Ureter (tissue), 1 donor: ENCODE results near the gene RLN1. TPM values are rescaled to one million over a fixed set of nuclear protein-coding genes. Genes with fewer than 3 reads are reported as not detected.
"Not testable (repeated sequence)": the region's sequence is repeated elsewhere in the genome, so short reads cannot be mapped to it uniquely, and the experiment has no call there.

Experiments
- DNase-seq: peaks from one replicate; pipeline ENCODE4 v3.0.0-alpha.2; 2020; ENCODE audit warnings: low spot score
- total RNA-seq: library from RNA; stranded (reverse); gene quantifications from one replicate; pipeline ENCODE4 v1.2.4, GENCODE V29; 2023
- donor health status: DM: yes; HTN: yes; CAD: no.

Gene RLN1
- not detected for total RNA-seq

GRCh38 chr9:5338992-5339981 lies at the start of gene RLN1:
Gene RLN1 (minus strand): TSS chr9:5339876. CDS start chr9:5339746, 130 bp downstream.
- not testable (repeated sequence) for DNase-seq

- no peak for DNase-seq
These were observed 49.5 kb upstream of the RLN1 start for GRCh38 chr9:5389109-5389732.

- DNase-seq = no peak
These were observed 48.5 kb upstream of the RLN1 start for GRCh38 chr9:5388026-5388819.

- DNase-seq = no peak
These were observed 44.8 kb upstream of the RLN1 start for GRCh38 chr9:5384436-5384835.

- no peak for DNase-seq
These were observed 42.8 kb upstream of the RLN1 start for GRCh38 chr9:5382479-5382878.

- no peak for DNase-seq
These were observed 36.3 kb upstream of the RLN1 start for GRCh38 chr9:5375790-5376477.

GRCh38 chr9:5375091-5375490 lies 35.4 kb upstream of the RLN1 start:
- DNase-seq = no peak

GRCh38 chr9:5364294-5365024 lies 24.8 kb upstream of the RLN1 start:
- DNase-seq = no peak

- DNase-seq = no peak
These were observed 21.8 kb upstream of the RLN1 start for GRCh38 chr9:5361326-5362010.

GRCh38 chr9:5360341-5360740 lies 20.7 kb upstream of the RLN1 start:
- DNase-seq = no peak

- no peak for DNase-seq
These were observed 17.9 kb upstream of the RLN1 start for GRCh38 chr9:5357431-5358105.

- DNase-seq = no peak
These were observed 16.1 kb upstream of the RLN1 start for GRCh38 chr9:5355817-5356216.

- no peak for DNase-seq
These were observed 15.6 kb upstream of the RLN1 start for GRCh38 chr9:5355226-5355625.

GRCh38 chr9:5354184-5354583 lies 14.5 kb upstream of the RLN1 start:
- DNase-seq = no peak

- no peak for DNase-seq
These were observed 13.1 kb upstream of the RLN1 start for GRCh38 chr9:5352637-5353248.

GRCh38 chr9:5336688-5337087 lies 3.0 kb downstream of the RLN1 start:
- no peak for DNase-seq

GRCh38 chr9:5331276-5331675 lies 8.4 kb downstream of the RLN1 start:
- DNase-seq = not testable (repeated sequence)

GRCh38 chr9:5326893-5327548 lies 12.7 kb downstream of the RLN1 start:
- DNase-seq = no peak

- DNase-seq = no peak
These were observed 13.5 kb downstream of the RLN1 start for GRCh38 chr9:5326187-5326586.
